GM18519 (cell line): ENCODE data around the gene MDC1.
"Not testable (repeated sequence)": the region's sequence is repeated elsewhere in the genome, so short reads cannot be mapped to it uniquely, and the experiment has no call there.

Experiments used
- ATAC-seq: cut with Tn5 transposase; IDR thresholded peaks from one replicate; pipeline ENCODE4 v1.9.1; 2021; ENCODE audit warnings: mild to moderate bottlenecking, moderate library complexity; ENCODE audit not compliant: unreplicated experiment, low FRiP score

MDC1 gene

DNA sequence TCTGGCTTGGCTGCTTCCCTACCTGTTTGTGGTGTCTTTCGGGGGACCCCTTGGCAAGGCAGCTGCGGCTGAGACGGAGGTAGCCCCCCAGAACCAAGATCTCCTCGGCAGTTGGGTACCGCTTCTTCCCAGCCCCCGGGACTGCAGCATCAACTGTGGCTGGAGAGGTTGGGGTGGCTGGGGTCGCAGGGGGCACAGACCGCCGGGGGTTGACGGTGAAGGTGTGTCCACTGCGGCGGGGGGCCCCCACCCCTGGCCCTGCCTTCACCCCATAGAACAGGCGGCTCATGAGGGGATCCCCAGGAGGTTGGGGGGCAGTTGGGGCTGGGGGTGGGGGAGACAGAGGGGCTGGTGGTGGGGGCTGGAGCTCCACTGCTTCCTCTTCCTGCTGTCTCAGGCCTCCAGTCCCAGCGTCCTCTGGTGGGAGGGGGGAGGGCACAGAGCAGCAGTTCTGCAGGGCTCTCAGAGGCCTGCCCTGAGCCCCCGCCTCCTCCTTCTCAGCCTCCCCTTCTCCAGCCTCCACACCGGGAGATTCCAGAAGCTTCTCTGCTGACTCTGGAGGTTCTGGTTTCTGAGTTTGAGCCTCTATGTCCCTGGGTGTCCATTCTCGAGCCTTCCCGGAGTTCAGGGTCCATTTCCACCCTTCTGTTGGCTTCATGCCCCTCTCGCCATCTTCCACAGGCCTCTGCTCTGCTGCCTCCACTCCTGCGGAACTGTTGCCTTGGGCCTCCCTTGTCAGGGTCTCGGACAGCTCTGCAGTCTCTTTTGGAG lies 32.5 kb downstream of the MDC1 start:
- no peak for ATAC-seq

GRCh38 chr6:30683980-30684338 lies 33.1 kb downstream of the MDC1 start:
- ATAC-seq: no peak

GRCh38 chr6:30683183-30683979 lies 33.7 kb downstream of the MDC1 start:
- ATAC-seq: no peak

GRCh38 chr6:30682143-30683117 lies 34.7 kb downstream of the MDC1 start:
- ATAC-seq: no peak

DNA sequence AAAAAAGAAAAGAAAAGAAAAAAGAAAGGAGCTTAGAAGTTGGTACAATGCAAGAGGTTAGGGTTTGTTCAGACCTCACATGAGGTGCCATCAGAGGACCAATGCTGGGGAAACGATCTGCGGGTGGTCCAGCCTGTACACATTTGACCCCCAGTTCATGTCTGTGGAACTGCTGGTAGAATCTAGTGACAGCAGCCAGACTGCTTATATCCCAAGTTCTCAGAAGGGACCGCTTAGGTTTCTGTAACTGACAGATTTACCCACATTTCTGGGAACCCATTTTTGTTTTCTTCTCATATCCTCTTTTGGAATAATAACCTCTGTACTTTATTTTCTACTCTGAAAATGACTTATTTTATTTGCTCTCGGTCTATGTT lies 35.3 kb downstream of the MDC1 start:
- no peak for ATAC-seq

DNA sequence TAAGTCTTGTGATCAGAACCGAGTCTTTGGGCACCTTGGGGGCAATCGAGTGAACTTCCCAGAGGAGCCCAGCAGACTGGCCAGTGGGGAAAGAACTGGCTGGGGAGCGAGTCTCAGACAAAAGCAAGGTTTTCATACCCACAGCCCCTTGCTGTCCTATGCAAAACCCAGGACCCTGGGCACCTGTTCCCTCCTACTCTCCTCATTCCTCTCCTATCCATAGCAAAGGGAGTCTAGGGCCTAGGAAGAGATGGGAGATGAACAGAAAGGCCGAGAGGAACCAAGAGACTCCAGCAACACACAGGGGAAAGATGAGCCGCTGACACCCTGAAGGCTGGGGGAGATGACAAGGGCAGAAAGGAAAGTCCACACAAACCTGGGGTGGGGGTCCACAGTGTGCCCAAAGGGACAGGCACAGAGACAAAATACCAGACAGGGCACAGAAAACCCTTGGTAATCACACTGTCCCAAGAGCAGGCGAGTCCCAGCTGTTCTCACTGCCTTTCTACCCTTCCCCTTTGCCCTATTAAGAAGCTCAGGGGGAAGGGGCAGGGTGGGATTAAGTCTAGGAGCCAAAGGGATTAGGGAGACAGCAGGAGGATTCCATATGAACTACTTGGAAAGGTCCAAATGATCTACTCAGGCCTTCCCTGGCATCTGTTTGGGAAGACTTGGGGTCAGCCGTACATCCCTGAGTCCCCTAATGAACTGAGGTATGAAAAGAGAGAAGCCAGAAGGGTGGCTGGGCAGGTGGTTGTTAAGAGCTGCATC lies 37.1 kb downstream of the MDC1 start:
- ATAC-seq: no peak

DNA sequence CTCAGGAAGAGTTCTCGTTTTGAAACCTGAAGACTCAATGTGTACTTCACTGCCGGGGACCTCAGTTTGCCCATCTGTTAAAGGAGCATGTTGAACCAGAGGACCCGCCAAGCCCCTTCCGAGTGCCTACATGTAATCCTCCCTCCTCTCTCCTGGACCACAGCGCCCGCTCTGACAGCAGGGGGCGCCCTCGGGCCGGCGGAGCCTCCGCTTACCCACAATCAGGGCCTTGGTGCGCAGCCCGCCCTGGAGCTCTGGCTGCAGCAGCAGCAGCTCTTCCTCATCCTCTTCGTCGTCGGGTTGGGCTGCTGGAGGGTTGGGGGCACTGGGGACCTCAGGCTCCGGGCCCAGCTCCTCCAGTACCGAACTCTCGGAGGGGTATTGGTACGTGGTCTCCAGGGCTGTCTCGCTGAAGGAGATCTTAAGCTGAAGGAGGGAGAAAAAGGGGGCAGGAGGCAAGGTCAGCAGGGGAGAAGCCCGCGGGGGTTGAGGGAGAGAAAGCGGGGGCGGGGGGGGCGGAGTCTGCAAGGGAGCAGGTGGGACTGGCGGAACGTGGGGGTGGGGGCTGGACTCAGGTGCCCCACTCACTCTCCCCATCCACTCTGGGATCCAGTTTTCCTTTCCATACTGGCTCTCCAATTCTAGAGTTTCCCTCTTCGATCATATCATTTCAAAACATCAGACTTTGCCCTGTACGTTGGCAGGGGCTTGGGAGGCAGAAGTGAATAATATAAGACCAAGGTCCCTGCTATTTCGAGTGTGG lies 37.9 kb downstream of the MDC1 start:
- no peak for ATAC-seq

DNA sequence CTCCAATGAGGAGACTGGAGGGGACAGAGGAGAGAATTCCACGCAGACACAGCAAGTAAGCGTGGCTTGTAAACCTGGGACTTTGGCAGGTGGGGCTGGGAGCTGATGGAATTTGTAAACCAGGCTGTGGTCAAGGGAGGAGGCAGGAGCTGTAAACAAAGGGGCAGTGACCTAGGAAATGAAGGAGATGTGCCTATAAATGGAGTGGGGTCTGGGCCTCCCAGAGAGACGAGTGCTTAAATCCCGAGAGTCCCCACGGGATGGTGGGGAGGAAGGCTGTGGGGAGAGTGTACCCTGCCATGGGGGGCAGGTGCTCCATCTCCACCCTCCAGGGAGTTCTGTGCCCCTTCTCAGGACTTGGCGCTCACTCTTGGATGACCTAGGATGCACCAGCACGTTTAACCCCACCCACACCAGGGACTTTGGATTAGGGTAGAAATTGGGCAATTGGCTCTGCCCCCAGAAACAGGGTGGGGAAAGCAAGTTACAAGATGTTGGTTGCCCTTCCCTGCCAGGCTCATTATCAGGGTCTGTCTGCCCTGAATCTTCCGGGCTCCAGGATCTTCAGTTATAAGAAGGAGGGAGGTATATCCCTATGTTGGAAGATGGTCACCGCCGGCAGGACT lies 40.3 kb downstream of the MDC1 start:
- ATAC-seq: no peak

DNA sequence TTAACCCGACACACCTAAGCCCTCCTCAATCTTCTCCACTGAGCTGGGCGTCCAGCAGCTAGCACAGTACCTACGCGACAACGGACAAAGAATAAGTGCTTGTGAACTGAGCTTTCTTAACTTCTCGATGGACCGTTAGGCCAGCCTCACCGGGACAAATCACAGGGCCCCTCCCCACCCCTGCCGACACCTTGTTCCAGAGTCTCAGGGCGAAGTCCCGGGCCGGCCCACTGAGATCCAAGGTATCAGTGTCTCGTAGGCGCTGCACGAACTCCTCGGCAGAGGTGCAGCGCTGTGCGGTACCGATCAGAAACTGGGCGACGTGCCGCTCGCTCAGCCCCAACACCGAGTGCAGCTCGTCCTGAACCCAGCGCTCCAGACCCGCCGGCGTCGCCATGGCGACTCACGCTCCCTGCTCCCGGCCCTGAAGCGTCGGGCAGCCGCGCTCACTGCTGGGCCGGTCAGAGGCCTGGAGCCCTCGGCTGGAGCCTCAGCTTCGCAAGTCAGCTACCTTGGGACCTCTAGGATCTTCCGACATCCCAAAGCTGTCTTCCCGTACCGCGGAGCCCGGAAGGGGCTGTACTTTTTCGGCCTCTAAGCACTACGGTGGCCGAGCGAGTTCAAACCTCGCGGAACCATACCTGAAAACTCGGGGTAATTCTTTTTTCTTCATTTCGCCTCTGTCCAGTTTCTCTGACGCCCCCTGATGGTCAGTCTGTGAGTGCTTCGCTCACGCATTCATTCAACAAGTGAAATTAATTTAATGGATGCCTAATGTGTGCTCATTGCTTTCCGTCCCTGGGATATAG lies 44.4 kb downstream of the MDC1 start, which contains the start of gene DHX16:
Gene DHX16 (minus strand): TSS at position 562 of the 809 bp plus-strand sequence. CDS start 165 bp downstream, at position 397.
- ATAC-seq: no peak

DNA sequence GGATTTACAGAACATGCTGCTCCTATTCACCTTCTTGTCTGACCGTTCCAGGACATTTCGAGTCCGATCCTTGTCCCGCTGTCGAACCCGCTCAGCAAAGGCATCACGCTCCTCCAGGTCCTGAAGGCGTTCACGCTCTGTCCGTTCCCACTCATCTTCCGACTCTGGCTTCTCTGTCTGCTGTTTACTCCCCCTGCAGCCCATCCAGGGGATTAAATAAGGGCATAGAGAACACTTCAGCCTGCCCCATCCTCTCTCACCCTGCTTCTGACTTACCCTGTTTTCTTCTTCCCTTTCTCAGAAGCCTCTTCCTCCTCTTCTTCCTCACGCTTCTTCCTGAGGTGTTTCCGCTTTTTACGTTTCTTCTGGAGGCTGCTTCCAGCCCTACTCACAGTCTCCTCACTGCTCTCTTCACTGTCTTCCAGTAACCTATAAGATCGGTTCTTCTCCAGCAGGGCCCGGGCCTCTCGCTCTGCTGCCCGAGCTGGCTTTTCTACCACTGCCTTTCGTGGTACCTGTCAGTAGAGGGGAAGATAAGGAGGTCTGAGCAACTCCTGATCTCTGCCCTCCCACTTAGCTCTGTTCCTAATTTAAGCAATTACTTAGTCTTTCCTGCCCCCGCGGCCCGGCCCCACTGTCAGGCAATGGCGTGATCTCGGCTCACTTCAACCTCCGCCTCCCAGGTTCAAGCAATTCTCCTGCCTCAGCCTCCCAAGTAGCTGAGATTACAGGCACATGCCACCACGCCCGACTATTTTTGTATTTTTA lies 46.1 kb downstream of the MDC1 start:
- ATAC-seq: no peak

DNA sequence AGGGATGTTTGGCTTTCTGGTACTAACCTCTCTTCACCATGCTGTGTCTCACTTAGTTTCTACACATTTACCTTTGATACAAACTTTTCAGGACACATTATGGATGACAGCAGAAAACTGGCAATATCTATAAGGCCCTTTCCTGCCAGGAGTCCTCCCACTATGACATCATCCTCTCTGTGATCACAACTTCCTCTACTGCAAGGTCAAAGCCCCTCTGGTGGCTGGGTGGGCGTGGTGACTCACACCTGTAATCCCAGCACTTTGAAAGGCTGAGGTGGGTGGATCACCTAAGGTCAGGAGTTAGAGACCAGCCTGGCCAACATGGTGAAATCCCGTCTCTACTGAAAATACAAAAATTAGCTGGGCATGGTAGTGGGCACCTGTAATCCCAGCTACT lies 50.8 kb downstream of the MDC1 start:
- not testable (repeated sequence) for ATAC-seq

DNA sequence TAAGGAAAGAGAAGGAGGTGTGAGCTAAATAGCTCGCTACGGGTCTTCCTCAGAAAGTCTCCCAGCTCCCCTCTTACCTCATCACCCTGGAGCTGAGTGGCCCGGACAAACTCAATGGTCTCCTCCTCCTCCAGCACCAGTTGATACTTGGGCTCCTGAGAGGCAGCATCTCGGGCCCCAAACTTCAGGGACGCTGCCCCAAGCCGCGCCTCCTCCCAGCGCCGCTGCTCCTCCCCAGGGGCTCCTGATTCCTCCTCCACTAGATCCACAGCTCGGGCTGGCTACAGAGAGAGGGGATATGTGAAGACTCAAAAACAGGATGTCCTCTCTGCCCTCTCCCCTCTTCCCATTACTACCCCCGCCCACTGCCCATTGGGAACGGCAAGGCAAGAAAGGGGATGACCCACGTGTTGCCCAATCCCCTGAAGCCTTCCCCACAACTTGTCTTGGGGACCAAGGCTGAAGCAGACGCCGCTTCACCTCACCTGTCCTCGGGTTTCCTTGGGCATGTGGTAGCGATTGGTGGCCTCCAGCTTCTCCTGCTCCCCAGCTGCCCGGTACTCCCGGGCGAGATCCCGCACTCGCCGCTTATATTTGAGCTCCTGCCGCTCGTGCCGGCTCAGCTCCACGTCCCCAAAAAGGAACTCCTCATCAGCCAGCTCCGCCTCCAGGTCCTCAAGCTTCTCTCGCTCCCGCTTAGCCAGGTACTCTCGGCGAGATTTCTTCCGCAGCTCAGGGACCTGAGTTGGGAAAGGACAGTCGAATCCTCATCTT lies 51.9 kb downstream of the MDC1 start:
- ATAC-seq: no peak

DNA sequence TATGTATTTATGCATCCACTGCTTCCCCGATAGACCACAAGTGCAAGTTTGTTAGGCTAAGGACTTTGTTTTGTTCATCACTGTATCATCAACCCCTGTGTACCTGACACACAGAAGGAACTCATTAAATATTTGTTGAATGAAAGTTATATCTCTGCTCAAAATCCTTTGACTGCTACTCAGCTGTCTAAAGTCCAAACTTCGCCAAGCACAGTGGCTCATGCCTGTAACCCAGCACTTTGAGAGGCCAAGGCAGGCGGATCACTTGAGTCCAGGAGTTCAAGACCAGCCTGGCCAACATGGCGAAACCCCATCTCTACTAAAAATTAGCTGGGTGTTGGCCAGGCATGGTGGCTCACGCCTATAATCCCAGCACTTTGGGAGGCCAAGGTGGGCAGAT lies 59.2 kb downstream of the MDC1 start:
- ATAC-seq: not testable (repeated sequence)

GRCh38 chr6:30657454-30657853 lies 59.6 kb downstream of the MDC1 start:
- ATAC-seq: no peak

DNA sequence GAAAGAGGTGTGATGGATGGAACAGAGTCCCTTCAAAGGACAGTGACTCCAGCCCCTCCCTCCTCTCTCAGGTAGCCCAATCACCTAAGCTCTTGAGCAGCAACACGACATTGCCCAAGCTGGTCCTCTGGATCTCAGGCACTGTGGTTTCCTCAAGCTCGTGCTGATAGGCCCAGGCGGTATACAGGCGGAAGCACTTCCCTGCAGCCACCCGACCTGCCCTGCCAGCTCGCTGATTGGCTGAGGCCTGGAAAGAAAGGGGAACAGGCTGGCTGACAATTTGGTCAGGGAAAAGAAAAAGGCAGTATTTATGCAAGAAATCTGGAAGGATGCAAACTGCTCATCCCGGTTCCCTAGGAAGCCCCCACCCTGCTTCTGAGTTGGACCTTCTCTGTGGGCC lies 60.6 kb downstream of the MDC1 start:
- ATAC-seq: no peak

GRCh38 chr6:30655743-30656094 lies 61.4 kb downstream of the MDC1 start:
- no peak for ATAC-seq
